Nephron progenitor cell (in vitro differentiated cells): ENCODE results near the gene SNRNP48.

Experiments used
- DNase-seq: peaks from one replicate; pipeline ENCODE4 v3.0.0; 2021
- H3K27ac Mint-ChIP-seq: 2 replicates; pipeline ENCODE4 v1.8.0; 2021; ENCODE audit warnings: mild to moderate bottlenecking, moderate library complexity, mixed read lengths
- H3K27me3 Mint-ChIP-seq: 2 replicates; pipeline ENCODE4 v1.8.0; 2021; ENCODE audit warnings: mild to moderate bottlenecking, low read depth, mixed read lengths; ENCODE audit not compliant: poor library complexity
- H3K36me3 Mint-ChIP-seq: 2 replicates; pipeline ENCODE4 v1.8.0; 2021; ENCODE audit warnings: low read depth, mixed read lengths
- H3K4me1 Mint-ChIP-seq: 2 replicates; pipeline ENCODE4 v1.8.0; 2021; ENCODE audit warnings: mixed read lengths
- H3K4me3 Mint-ChIP-seq: 2 replicates; pipeline ENCODE4 v1.8.0; 2021; ENCODE audit warnings: mild to moderate bottlenecking, moderate library complexity, mixed read lengths
- H3K9me3 Mint-ChIP-seq: 2 replicates; pipeline ENCODE4 v1.8.0; 2021; ENCODE audit warnings: mild to moderate bottlenecking, moderate library complexity, mixed read lengths
- TF ChIP-seq, protein P1 (sequence below): fragments of 200-600 bp; sonication (generic); IDR thresholded peaks from 2 replicates; pipeline ENCODE4 v1.5.0; 2021; ENCODE audit warnings: antibody characterized with exemption

The SNRNP48 gene

DNA sequence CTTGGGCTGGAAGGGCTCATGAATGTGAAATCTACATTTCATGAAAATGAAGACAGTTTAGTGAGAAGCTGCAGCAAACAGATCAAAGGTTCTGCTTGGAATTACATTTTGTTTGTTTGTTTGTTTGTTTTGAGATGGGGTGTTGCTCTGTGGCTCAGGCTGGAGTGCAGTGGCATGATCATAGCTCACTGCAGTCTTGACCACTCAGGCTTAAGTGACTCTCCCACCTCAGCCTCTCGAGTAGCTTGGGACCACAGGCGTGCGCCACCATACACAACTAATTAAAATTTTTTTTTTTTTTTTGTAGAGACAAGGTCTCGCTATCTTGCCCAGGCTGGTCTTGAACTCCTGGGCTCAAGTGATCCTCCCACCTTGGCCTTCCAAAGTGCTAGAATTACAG lies 42.7 kb upstream of the SNRNP48 start:
- Mint-ChIP-seq H3K27me3 (no peaks in the 10 kb centered on the region), H3K9me3 (no peaks in the 10 kb centered on the region), H3K36me3 (peaks cover 39% of the 10 kb centered on the region), H3K4me3 (no peak overlapping the region), H3K4me1 (peaks cover 59% of the 10 kb centered on the region), H3K27ac (peak overlapping the region; percentile 89)
- DNase-seq = no peak
- TF ChIP-seq, protein P1, sequence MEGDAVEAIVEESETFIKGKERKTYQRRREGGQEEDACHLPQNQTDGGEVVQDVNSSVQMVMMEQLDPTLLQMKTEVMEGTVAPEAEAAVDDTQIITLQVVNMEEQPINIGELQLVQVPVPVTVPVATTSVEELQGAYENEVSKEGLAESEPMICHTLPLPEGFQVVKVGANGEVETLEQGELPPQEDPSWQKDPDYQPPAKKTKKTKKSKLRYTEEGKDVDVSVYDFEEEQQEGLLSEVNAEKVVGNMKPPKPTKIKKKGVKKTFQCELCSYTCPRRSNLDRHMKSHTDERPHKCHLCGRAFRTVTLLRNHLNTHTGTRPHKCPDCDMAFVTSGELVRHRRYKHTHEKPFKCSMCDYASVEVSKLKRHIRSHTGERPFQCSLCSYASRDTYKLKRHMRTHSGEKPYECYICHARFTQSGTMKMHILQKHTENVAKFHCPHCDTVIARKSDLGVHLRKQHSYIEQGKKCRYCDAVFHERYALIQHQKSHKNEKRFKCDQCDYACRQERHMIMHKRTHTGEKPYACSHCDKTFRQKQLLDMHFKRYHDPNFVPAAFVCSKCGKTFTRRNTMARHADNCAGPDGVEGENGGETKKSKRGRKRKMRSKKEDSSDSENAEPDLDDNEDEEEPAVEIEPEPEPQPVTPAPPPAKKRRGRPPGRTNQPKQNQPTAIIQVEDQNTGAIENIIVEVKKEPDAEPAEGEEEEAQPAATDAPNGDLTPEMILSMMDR = no peak

DNA sequence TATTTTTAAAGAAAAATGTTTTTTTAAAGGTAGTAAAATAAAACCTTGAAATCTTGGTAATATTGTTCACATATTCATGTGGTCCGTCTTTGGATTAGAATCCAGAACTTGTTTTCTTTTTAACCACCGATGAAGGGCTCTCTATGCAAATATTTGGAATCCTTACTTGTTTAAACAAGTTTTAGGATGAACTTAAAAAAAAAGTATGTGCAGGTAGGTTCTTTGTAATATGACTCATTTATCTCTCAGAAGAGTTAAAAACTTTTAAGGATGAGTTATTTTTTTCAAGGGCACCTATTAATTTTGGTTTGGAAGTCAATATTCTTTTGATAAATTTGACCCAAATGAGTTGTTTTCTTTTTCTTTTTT lies 39.6 kb upstream of the SNRNP48 start:
- Mint-ChIP-seq H3K27me3 (no peaks in the 10 kb centered on the region), H3K4me3 (no peak overlapping the region), H3K36me3 (peaks cover 51% of the 10 kb centered on the region), H3K9me3 (no peaks in the 10 kb centered on the region), H3K27ac (no peak overlapping the region), H3K4me1 (peaks cover 60% of the 10 kb centered on the region)
- TF ChIP-seq, protein P1 = no peak
- no peak for DNase-seq

DNA sequence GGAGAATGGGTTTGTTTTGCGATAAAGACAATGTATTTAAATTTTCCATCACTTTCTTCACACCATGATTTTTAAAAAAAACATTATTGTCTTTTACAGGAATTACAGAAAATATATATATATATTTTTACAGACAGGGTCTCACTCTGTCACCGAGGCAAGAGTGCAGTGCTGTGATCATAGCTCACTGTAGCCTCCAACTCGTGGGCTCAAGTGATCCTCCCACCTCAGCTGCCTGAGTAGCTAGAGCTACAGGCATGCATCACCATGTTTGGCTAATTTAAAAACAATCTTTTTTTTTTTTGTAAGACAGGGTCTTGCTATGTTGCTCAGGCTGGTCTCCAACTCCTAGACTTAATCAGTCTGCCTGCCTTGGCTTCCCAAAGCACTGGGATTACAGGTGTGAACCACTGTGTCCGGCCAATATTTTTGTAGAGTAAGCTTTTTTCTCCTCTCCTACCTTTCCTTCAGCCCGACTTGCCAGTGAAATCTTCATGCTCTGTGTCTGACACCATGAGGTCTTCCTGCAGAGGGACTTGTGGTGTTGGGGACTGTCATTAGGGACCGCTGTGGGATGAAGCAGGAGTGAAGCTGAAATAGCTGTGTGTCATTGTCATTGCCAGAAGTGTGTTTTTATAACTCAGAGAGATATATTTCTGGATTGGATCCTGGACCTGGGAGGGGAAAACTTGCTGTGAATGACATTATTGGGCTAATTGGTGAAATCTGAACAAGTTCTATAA lies 35.3 kb upstream of the SNRNP48 start:
- no peak for DNase-seq
- H3K27ac Mint-ChIP-seq = peak overlapping the region; percentile 72

DNA sequence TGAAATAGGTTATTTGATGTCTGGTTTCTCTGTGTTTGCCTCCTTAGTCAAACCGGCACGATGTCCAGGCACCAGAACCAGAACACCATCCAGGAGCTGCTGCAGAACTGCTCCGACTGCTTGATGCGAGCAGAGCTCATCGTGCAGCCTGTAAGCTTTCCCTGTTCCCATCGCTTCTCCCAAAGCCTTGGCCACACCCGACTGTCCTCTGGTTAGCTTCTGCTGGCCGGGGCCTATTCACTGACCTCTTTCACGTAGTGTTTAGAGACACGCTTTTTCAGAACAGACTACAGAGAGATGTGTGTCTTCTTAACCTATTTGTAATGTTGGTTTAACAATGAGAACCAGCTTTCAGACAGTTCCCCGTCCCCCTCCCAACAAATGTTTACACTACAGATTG lies 34.3 kb upstream of the SNRNP48 start:
- H3K27me3 Mint-ChIP-seq = no peaks in the 10 kb centered on the region
- DNase-seq = no peak
- H3K4me3 Mint-ChIP-seq = no peak overlapping the region
- TF ChIP-seq, protein P1 = no peak
- H3K4me1 Mint-ChIP-seq = peaks cover 19% of the 10 kb centered on the region
- H3K27ac Mint-ChIP-seq = no peak overlapping the region
- no peaks in the 10 kb centered on the region for H3K9me3 Mint-ChIP-seq
- peaks cover 56% of the 10 kb centered on the region for H3K36me3 Mint-ChIP-seq

More for the DNA sequence above, 35.3 kb upstream of the SNRNP48 start:
- Mint-ChIP-seq H3K9me3 (no peaks in the 10 kb centered on the region), H3K36me3 (peaks cover 47% of the 10 kb centered on the region), H3K4me3 (no peak overlapping the region), H3K4me1 (peaks cover 20% of the 10 kb centered on the region), H3K27me3 (no peaks in the 10 kb centered on the region)
- TF ChIP-seq, protein P1 = no peak

DNA sequence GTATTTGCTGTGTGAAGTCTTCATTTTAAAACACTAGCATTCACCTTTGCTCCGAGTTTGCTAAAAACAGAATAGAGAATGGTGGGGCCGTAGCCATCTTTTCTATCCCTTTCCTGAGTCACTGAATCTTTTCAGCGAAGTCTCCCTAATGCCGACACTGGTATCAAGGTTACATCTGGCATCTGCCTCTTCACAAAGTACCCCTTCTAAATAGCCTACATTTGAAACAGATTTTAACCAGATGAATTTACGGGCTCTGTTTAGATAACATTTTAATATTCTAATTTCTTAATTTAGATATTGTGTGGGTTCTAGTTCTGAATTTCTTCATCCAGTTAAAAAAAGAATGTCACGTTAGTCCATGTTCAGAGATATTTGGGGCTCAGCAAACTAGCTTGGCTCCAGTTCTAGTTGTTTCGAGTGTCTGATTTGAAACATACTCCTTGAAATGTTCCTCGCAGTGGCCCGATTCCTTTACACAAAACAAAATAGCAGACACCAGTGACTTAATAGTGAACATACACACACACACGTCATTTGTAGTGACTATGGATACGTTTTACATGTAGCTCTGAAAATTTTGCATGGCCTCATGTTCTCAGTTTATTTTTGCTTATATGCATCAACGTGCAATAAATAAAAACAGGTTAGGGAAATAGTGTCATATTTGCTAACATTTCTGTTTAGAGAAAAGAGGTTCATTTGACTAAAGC lies 33.4 kb upstream of the SNRNP48 start:
- no peaks in the 10 kb centered on the region for H3K9me3 Mint-ChIP-seq
- H3K27me3 Mint-ChIP-seq = no peaks in the 10 kb centered on the region
- H3K4me3 Mint-ChIP-seq = no peak overlapping the region
- DNase-seq = no peak
- no peak overlapping the region for H3K27ac Mint-ChIP-seq
- peaks cover 58% of the 10 kb centered on the region for H3K36me3 Mint-ChIP-seq
- TF ChIP-seq, protein P1 = no peak
- H3K4me1 Mint-ChIP-seq = peaks cover 19% of the 10 kb centered on the region

DNA sequence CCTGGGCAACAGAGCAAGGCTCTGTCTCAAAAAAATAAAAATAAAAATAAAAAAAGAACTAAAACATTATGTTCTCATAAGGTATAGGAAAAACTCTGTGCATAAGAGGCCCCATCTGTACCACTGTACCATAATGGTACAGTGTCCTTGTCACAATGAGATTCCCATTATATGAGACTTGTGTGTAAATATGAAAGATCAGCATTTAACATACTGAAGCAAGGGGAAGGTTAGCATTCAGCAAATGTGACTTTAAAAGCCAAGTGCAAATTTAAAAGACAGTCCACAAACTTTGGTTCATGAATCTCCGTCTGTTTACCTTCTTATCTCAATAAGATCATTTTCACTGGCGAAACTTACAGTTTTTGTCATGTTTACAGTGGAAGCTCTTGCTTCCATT lies 32.3 kb upstream of the SNRNP48 start:
- TF ChIP-seq, protein P1 = no peak
- DNase-seq = no peak
- Mint-ChIP-seq H3K9me3 (no peaks in the 10 kb centered on the region), H3K27me3 (no peaks in the 10 kb centered on the region), H3K4me1 (peaks cover 19% of the 10 kb centered on the region), H3K27ac (no peak overlapping the region), H3K36me3 (peaks cover 62% of the 10 kb centered on the region), H3K4me3 (no peak overlapping the region)
